Calu3 (cell line): ENCODE data around the gene ACACB. TPM values are rescaled to one million over a fixed set of nuclear protein-coding genes. Genes with fewer than 3 reads are reported as not detected.

ENCODE experiments used
- BruUV-seq: library from RNA; stranded (reverse); fragments of 400-500 nt; replicated peaks from 2 replicates; lab custom pipeline; 2021; lab: Mats Ljungman, UMichigan
- CTCF ChIA-PET: fragments of 300-600 bp; sonication (Branson Sonifier 250); formaldehyde crosslinking; loops from one replicate; lab custom pipeline; 2022; ENCODE audit warnings: antibody characterized with exemption; lab: Charles Lee
- DNase-seq: peaks from one replicate; pipeline ENCODE4 v3.0.0; 2022
- H3K27ac Mint-ChIP-seq: one replicate; pipeline ENCODE4 v1.8.0; 2022; ENCODE audit warnings: mixed read lengths; ENCODE audit not compliant: unreplicated experiment
- H3K27me3 Mint-ChIP-seq: one replicate; pipeline ENCODE4 v1.8.0; 2022; ENCODE audit warnings: mixed read lengths; ENCODE audit not compliant: unreplicated experiment
- H3K36me3 Mint-ChIP-seq: one replicate; pipeline ENCODE4 v1.8.0; 2022; ENCODE audit warnings: mild to moderate bottlenecking, moderate library complexity, mixed read lengths; ENCODE audit not compliant: insufficient read depth, unreplicated experiment
- H3K4me1 Mint-ChIP-seq: one replicate; pipeline ENCODE4 v1.8.0; 2022; ENCODE audit warnings: mild to moderate bottlenecking, low read depth, mixed read lengths; ENCODE audit not compliant: unreplicated experiment
- H3K4me3 Mint-ChIP-seq: one replicate; pipeline ENCODE4 v1.8.0; 2022; ENCODE audit warnings: mild to moderate bottlenecking, low read depth, moderate library complexity, mixed read lengths; ENCODE audit not compliant: unreplicated experiment
- H3K9me3 Mint-ChIP-seq: one replicate; pipeline ENCODE4 v1.8.0; 2022; ENCODE audit warnings: low read depth, mixed read lengths; ENCODE audit not compliant: unreplicated experiment
- intact Hi-C: fragments of 100-400 bp; cut with micrococcal nuclease; formaldehyde crosslinking; loops from one replicate; pipeline ENCODE4 v1.10.0; 2022; ENCODE audit not compliant: unreplicated experiment
- total RNA-seq: library from RNA; stranded (reverse); gene quantifications from 2 replicates; pipeline ENCODE4 v1.2.3, GENCODE V29; 2022
- TF ChIP-seq, protein P1 (sequence below): fragments of 200-600 bp; IDR thresholded peaks from one replicate; pipeline ENCODE4 v1.8.0; 2022; ENCODE audit warnings: antibody characterized with exemption; ENCODE audit not compliant: unreplicated experiment

The ACACB gene
- total RNA-seq, 1 experiment from 2014 or later, result 6.2 TPM

DNA sequence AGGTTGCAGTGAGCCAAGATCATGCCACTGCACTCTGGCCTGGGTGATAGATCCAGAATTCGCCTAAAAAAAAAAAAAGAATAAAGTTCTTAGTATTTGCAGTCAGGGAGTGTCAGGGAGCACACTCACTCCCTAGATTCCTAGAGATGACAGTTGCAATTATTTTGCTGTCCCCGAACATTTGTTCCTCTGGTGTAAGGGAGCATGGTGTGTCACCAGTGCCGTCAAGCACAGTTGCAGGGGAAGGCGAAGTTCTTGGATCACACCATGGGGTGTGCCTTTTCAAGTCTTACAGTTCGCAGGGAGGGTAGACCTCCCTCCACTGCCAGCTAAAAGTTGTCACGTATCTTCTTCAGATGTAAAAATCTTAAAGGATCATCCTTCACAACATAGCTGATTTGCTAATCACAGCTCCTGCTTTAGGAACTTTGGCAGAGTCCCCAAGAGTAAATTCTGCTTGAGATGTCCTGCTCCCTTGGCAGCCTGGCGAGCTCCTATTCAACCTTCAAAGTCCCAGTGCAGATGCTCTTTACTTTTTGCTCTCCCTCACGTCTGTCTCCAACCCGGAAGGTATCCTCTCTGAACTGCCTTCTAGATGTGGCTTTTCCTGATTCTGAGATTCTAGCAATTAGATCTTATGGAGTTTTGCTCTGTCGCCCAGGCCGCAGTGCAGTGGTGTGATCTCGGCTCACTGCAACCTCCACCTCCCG lies 11.3 kb downstream of the ACACB start:
- no TSS peak for BruUV-seq

DNA sequence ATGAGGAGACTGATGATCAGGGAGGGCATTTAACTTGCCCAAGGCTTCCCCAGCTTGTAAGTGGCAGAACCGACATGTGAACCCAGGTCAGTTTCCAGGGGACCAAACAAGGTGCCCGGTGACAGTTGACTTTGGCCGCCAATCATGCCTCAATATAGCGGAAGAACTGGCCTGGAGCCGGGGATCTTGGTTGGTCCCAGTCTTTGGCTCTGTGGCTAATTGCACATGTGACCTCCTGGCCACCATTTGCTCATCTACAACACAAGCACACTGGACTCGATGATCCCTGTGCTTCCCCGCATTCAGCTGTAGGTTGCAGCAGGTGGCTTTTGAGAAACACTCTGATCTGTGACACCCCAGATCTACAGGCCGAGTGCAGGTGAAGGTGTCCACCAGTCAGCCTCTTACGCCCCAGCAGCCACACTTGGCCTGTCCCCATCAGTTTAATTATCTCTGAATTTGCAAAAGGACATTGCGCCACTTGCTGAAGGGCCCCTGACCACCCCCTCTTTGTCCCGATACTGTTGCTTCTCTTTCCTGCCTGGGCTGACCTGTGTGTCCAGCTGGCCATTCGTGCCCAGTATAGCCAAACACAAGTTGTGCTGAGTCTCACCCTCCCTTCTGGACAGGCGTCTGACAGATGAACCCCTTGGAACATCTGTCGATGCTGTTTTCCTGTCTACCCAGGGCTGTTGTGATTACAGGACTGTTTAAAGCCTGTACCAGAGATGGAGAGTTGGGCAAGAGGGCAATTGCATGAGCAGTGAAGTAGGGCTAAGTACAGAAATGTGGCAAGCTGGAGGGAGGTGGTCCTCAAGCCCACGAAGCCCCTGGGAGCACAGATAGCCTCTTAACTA lies 14.1 kb downstream of the ACACB start:
- Mint-ChIP-seq H3K9me3 (peaks cover 2% of the 10 kb centered on the region), H3K4me3 (no peak overlapping the region), H3K27me3 (peaks cover 64% of the 10 kb centered on the region), H3K36me3 (no peaks in the 10 kb centered on the region), H3K27ac (no peak overlapping the region), H3K4me1 (no peaks in the 10 kb centered on the region)
- TF ChIP-seq, protein P1, sequence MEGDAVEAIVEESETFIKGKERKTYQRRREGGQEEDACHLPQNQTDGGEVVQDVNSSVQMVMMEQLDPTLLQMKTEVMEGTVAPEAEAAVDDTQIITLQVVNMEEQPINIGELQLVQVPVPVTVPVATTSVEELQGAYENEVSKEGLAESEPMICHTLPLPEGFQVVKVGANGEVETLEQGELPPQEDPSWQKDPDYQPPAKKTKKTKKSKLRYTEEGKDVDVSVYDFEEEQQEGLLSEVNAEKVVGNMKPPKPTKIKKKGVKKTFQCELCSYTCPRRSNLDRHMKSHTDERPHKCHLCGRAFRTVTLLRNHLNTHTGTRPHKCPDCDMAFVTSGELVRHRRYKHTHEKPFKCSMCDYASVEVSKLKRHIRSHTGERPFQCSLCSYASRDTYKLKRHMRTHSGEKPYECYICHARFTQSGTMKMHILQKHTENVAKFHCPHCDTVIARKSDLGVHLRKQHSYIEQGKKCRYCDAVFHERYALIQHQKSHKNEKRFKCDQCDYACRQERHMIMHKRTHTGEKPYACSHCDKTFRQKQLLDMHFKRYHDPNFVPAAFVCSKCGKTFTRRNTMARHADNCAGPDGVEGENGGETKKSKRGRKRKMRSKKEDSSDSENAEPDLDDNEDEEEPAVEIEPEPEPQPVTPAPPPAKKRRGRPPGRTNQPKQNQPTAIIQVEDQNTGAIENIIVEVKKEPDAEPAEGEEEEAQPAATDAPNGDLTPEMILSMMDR, result no peak
- DNase-seq, result no peak
- no TSS peak for BruUV-seq
- CTCF ChIA-PET, result interaction anchor here (0.8 kb wide), 1 partner anchor 20 kb away, joined by 3 read pairs; no protein-coding TSS in a partner anchor
- intact Hi-C loops, result no loop called here

More for the DNA sequence above, 11.3 kb downstream of the ACACB start:
- H3K4me1 Mint-ChIP-seq, result no peaks in the 10 kb centered on the region
- DNase-seq, result no peak
- intact Hi-C loops, result no loop called here
- TF ChIP-seq, protein P1, result no peak
- no peak overlapping the region for H3K4me3 Mint-ChIP-seq
- no peaks in the 10 kb centered on the region for H3K36me3 Mint-ChIP-seq
- H3K27ac Mint-ChIP-seq, result no peak overlapping the region
- CTCF ChIA-PET, result no interaction called here
- no peaks in the 10 kb centered on the region for H3K9me3 Mint-ChIP-seq
- H3K27me3 Mint-ChIP-seq, result peaks cover 54% of the 10 kb centered on the region

DNA sequence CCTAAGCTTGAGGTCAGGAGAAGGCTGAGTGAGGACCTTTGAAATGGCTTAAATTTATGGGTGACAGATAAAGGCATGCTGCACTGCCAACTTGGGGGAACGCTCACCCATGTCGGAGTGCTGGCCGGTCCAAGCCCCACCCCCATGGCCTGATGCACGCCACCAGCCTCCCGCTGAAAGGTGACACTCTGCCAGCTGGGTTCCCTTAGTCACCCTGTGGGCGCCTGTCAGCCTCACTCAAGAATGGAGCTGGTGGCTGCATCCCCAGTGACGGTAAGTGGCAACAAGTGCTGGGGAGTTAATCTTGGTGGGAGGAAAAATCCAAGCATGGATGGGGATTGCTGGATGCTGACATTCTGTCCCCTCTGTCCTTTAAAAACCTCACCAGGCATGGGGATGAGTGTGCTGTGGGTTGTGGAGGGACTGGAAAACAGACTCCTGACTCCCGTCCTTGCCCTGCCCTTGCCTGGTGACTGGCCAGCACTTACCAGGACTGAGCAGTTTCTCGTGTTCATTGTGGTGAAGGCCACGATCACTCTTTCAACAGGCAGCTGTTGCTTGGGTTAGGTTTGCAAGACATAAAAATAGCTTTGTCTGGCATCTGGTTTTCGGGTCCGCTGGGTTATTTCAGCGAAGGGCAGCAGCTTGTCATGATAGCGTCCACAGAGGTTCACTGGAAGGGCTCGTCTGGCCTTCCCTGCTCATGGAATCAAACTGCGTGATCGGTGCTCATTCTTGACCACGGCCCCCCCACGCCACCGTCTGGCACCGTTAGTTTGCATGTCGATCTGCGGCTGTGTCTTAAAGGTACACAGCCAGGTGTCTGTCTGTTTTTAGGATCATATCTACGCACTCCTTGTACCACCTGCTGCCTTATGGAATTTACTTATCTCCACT lies 15.0 kb downstream of the ACACB start:
- Mint-ChIP-seq H3K36me3 (no peaks in the 10 kb centered on the region), H3K9me3 (peaks cover 2% of the 10 kb centered on the region), H3K4me3 (no peak overlapping the region), H3K4me1 (no peaks in the 10 kb centered on the region), H3K27me3 (peaks cover 57% of the 10 kb centered on the region), H3K27ac (no peak overlapping the region)
- no TSS peak for BruUV-seq
- CTCF ChIA-PET, result interaction anchor here (0.8 kb wide), 1 partner anchor 19 kb away, joined by 3 read pairs; no protein-coding TSS in a partner anchor
- intact Hi-C loops, result no loop called here
- no peak for DNase-seq
- TF ChIP-seq, protein P1, result no peak
